OCI-LY1 (cell line): ENCODE measurements around the gene ADGRG4.

Experiments
- H2AFZ ChIP-seq: fragments of 200-600 bp; sonication (generic), shearing (Covaris generic); 2 replicates; pipeline ENCODE4 v1.6.0; 2014; ENCODE audit warnings: antibody characterized with exemption, mild to moderate bottlenecking, low read length
- H3F3A ChIP-seq: fragments of 200-600 bp; sonication (generic), shearing (Covaris generic); 2 replicates; pipeline ENCODE4 v1.6.0; 2014; ENCODE audit warnings: mild to moderate bottlenecking, antibody characterized with exemption, low read length, moderate library complexity; ENCODE audit not compliant: insufficient read depth
- H3K27ac ChIP-seq: fragments of 200-600 bp; sonication (generic); 2 replicates; pipeline ENCODE4 v1.5.1; 2014; ENCODE audit warnings: low read length, mixed run types, mild to moderate bottlenecking, low read depth; ENCODE audit not compliant: poor library complexity, severe bottlenecking
- H3K27me3 ChIP-seq: fragments of 200-600 bp; sonication (generic); 2 replicates; pipeline ENCODE4 v1.6.0; 2014; ENCODE audit warnings: antibody characterized with exemption, mild to moderate bottlenecking, low read length, moderate library complexity; ENCODE audit not compliant: insufficient read depth
- H3K36me3 ChIP-seq: fragments of 200-600 bp; sonication (generic); 2 replicates; pipeline ENCODE4 v1.6.1; 2014; ENCODE audit warnings: mild to moderate bottlenecking, antibody characterized with exemption, low read length, moderate library complexity, mixed read lengths; ENCODE audit not compliant: insufficient read depth
- H3K4me1 ChIP-seq: fragments of 200-600 bp; sonication (generic); 2 replicates; pipeline ENCODE4 v1.5.1; 2014; ENCODE audit warnings: mild to moderate bottlenecking, low read length, moderate library complexity; ENCODE audit not compliant: insufficient read depth, severe bottlenecking
- H3K4me2 ChIP-seq: fragments of 200-600 bp; sonication (generic), shearing (Covaris generic); 2 replicates; pipeline ENCODE4 v1.6.1; 2014; ENCODE audit warnings: low read length
- H3K4me3 ChIP-seq: fragments of 200-600 bp; sonication (generic); 2 replicates; pipeline ENCODE4 v1.5.1; 2014; ENCODE audit warnings: low read length, low read depth, mild to moderate bottlenecking, mixed read lengths; ENCODE audit not compliant: poor library complexity, severe bottlenecking
- H3K79me2 ChIP-seq: fragments of 200-600 bp; shearing (Covaris generic); 2 replicates; pipeline ENCODE4 v1.6.1; 2016; ENCODE audit warnings: mixed run types, low read length, mixed read lengths; ENCODE audit not compliant: insufficient read depth
- H3K9ac ChIP-seq: fragments of 200-600 bp; sonication (generic), shearing (Covaris generic); 2 replicates; pipeline ENCODE4 v1.6.1; 2014; ENCODE audit warnings: mild to moderate bottlenecking, low read length, mixed read lengths
- H3K9me2 ChIP-seq: fragments of 200-600 bp; sonication (generic), shearing (Covaris generic); 2 replicates; pipeline ENCODE4 v1.6.1; 2014; ENCODE audit warnings: low read depth, mild to moderate bottlenecking, low read length, mixed read lengths
- H3K9me3 ChIP-seq: fragments of 200-600 bp; shearing (Covaris generic); 2 replicates; pipeline ENCODE4 v1.6.1; 2014; ENCODE audit warnings: low read length, mixed read lengths
- H4K20me1 ChIP-seq: fragments of 200-600 bp; sonication (generic), shearing (Covaris generic); 2 replicates; pipeline ENCODE4 v1.6.0; 2016; ENCODE audit warnings: mild to moderate bottlenecking, low read length; ENCODE audit not compliant: insufficient read depth
- CTCF ChIP-seq: fragments of 200-600 bp; sonication (generic), shearing (Covaris generic); IDR thresholded peaks from 2 replicates; pipeline ENCODE4 v1.5.1; 2017; ENCODE audit warnings: mild to moderate bottlenecking, antibody characterized with exemption, low read length, moderate library complexity, mixed read lengths
- EZH2 ChIP-seq: fragments of 200-600 bp; sonication (generic), shearing (Covaris generic); IDR thresholded peaks from 2 replicates; pipeline ENCODE4 v1.8.0; 2017; ENCODE audit warnings: borderline replicate concordance, mixed run types, mild to moderate bottlenecking, antibody characterized with exemption, low read length, moderate library complexity, mixed read lengths

ADGRG4 gene

GRCh38 chrX:136456133-136456532 lies 155.4 kb downstream of the ADGRG4 start:
- H3K4me2 ChIP-seq, result no peak overlapping the region
- no peaks in the 10 kb centered on the region for H3K9me3 ChIP-seq
- no peaks in the 10 kb centered on the region for H3F3A ChIP-seq
- H3K27ac ChIP-seq, result no peak overlapping the region
- H3K27me3 ChIP-seq, result no peaks in the 10 kb centered on the region
- H3K9ac ChIP-seq, result no peak overlapping the region
- H3K4me1 ChIP-seq, result no peaks in the 10 kb centered on the region
- no peaks in the 10 kb centered on the region for H4K20me1 ChIP-seq
- H3K36me3 ChIP-seq, result no peaks in the 10 kb centered on the region
- TF ChIP-seq EZH2 (no peak), CTCF (no peak)
- H3K9me2 ChIP-seq, result no peaks in the 10 kb centered on the region
- no peak overlapping the region for H3K4me3 ChIP-seq
- no peaks in the 10 kb centered on the region for H3K79me2 ChIP-seq
- no peak overlapping the region for H2AFZ ChIP-seq

- Histone ChIP-seq H2AFZ (no peak overlapping the region), H3K27me3 (no peaks in the 10 kb centered on the region), H3K9me3 (no peaks in the 10 kb centered on the region), H3K9ac (no peak overlapping the region), H4K20me1 (no peaks in the 10 kb centered on the region), H3K4me2 (no peak overlapping the region), H3K36me3 (no peaks in the 10 kb centered on the region), H3F3A (no peaks in the 10 kb centered on the region), H3K4me3 (no peak overlapping the region), H3K79me2 (no peaks in the 10 kb centered on the region), H3K27ac (no peak overlapping the region), H3K9me2 (no peaks in the 10 kb centered on the region), H3K4me1 (no peaks in the 10 kb centered on the region)
- TF ChIP-seq EZH2 (no peak), CTCF (no peak)
These were observed 156.6 kb downstream of the ADGRG4 start for GRCh38 chrX:136457303-136457917.

GRCh38 chrX:136464589-136464988 lies 163.8 kb downstream of the ADGRG4 start:
- H3K4me2 ChIP-seq, result no peak overlapping the region
- H3K79me2 ChIP-seq, result no peaks in the 10 kb centered on the region
- H3K9me2 ChIP-seq, result no peaks in the 10 kb centered on the region
- H3K9me3 ChIP-seq, result no peaks in the 10 kb centered on the region
- no peak overlapping the region for H3K27ac ChIP-seq
- H3K4me1 ChIP-seq, result no peaks in the 10 kb centered on the region
- H3F3A ChIP-seq, result no peaks in the 10 kb centered on the region
- H3K9ac ChIP-seq, result no peak overlapping the region
- H2AFZ ChIP-seq, result no peak overlapping the region
- no peaks in the 10 kb centered on the region for H3K27me3 ChIP-seq
- H3K4me3 ChIP-seq, result no peak overlapping the region
- TF ChIP-seq CTCF (no peak), EZH2 (no peak)
- no peaks in the 10 kb centered on the region for H3K36me3 ChIP-seq
- no peaks in the 10 kb centered on the region for H4K20me1 ChIP-seq
